ENCODE data around the gene TNPO3. TPM values are rescaled to one million over a fixed set of nuclear protein-coding genes. Genes with fewer than 3 reads are reported as not detected.

The TNPO3 gene
- total RNA-seq, 1 donor from 2014 or later: 56.2 TPM

DNA sequence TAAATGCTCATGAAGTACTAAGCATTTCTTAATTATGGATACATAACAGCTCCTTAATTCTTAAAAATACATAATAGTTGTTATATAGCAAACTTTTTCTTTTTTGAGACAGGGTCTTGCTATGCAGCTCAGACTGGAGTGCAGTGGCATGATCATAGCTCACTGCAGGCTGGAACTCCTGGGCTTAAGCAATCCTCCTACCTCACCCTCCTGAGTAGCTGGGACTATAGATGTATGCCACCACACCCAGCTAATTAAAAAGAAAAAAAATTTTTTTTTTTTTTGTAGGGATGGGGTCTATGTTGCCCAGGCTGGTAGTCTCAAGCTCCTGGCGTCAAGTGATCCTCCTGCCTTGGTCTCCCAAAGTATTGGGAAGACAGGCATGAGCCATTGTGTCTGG is 86.3 kb downstream of the TNPO3 start:
- Mint-ChIP-seq H3K9me3 (no peaks in the 10 kb centered on the region), H3K27me3 (no peaks in the 10 kb centered on the region), H3K4me1 (peaks cover 13% of the 10 kb centered on the region), H3K27ac (no peak overlapping the region), H3K4me3 (no peak overlapping the region), H3K36me3 (ENCODE audit: low read depth) (peaks cover 76% of the 10 kb centered on the region)
- POLR2A ChIA-PET: interaction anchor here (1.0 to 1.5 kb wide), 3 partner anchors 21 to 57 kb away, joined by 3 to 5 read pairs (median 5); no protein-coding TSS in a partner anchor
- no peak for TF ChIP-seq CTCF (IDR thresholded peaks at IDR 0.05)
- DNase-seq (no peak), ATAC-seq (ENCODE audit: low read depth) (no peak)
- CTCF ChIA-PET: no interaction called here
- intact Hi-C loops (cut with micrococcal nuclease): no loop called here

GRCh38 chr7:128963327-128963757 is 91.6 kb downstream of the TNPO3 start:
- ChIA-PET CTCF (interaction anchor here (0.6 to 1.6 kb wide), 4 partner anchors 23 to 254 kb away, joined by 3 to 6 read pairs (median 4); no protein-coding TSS in a partner anchor), POLR2A (interaction anchor here (0.5 to 4.2 kb wide), 11 partner anchors 9 to 261 kb away, joined by 3 to 57 read pairs (median 5); partner anchors contain the start of genes ATP6V1F and IRF5)
- Mint-ChIP-seq H3K9me3 (no peaks in the 10 kb centered on the region), H3K4me3 (peak overlapping the region; percentile 57), H3K36me3 (ENCODE audit: low read depth) (peaks cover 66% of the 10 kb centered on the region), H3K27me3 (no peaks in the 10 kb centered on the region), H3K27ac (peak overlapping the region; percentile 86), H3K4me1 (peaks cover 37% of the 10 kb centered on the region)
- ATAC-seq (ENCODE audit: low read depth): peak; percentile 91
- intact Hi-C loops (cut with micrococcal nuclease): loop anchor here (1.0 to 5.0 kb wide), 6 partner anchors 8 to 127 kb away; no protein-coding TSS in a partner anchor
- no peak for DNase-seq
- no peak for TF ChIP-seq CTCF (IDR thresholded peaks at IDR 0.05)

DNA sequence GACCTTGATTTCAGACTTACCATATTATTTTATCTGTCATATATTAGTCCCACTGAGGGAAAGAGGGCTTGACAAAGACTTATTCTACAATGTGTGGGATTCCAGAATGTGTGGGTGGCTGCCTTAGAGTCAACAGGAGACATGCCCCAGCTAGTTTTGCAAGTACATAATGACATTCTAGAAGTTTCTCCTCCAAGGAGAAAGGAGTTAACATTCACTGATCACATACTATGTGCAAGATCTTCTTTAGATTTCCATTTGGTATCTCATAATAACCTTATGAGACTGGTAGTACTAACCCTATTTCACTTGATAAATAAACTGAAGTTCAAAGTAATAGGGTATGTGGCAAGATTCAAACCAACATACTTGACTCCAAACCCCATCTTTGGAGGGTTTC is 92.0 kb downstream of the TNPO3 start:
- ChIA-PET POLR2A (interaction anchor here (0.5 to 4.2 kb wide), 10 partner anchors 9 to 261 kb away, joined by 3 to 57 read pairs (median 4); partner anchors contain the start of genes ATP6V1F and IRF5), CTCF (interaction anchor here (0.6 to 1.6 kb wide), 2 partner anchors 129 to 254 kb away, joined by 4 to 5 read pairs; no protein-coding TSS in a partner anchor)
- Mint-ChIP-seq H3K9me3 (no peaks in the 10 kb centered on the region), H3K36me3 (ENCODE audit: low read depth) (peaks cover 67% of the 10 kb centered on the region), H3K27me3 (no peaks in the 10 kb centered on the region), H3K4me3 (peak overlapping the region; percentile 57), H3K27ac (peak overlapping the region; percentile 86), H3K4me1 (peaks cover 37% of the 10 kb centered on the region)
- no peak for DNase-seq
- intact Hi-C loops (cut with micrococcal nuclease): loop anchor here (1.0 to 5.0 kb wide), 6 partner anchors 8 to 128 kb away; no protein-coding TSS in a partner anchor
- ATAC-seq (ENCODE audit: low read depth): peak; percentile 15
- TF ChIP-seq CTCF (IDR thresholded peaks at IDR 0.05): no peak

GRCh38 chr7:128961030-128961659 is 93.8 kb downstream of the TNPO3 start:
- TF ChIP-seq CTCF (IDR thresholded peaks at IDR 0.05): no peak
- peak overlapping the region; percentile 50 for H3K27ac Mint-ChIP-seq
- ChIA-PET POLR2A (interaction anchor here (4.2 kb wide), 1 partner anchor 21 kb away, joined by 57 read pairs; no protein-coding TSS in a partner anchor), CTCF (no interaction called here)
- DNase-seq (no peak), ATAC-seq (ENCODE audit: low read depth) (no peak)
- H3K9me3 Mint-ChIP-seq: no peaks in the 10 kb centered on the region
- H3K4me3 Mint-ChIP-seq: no peak overlapping the region
- intact Hi-C loops (cut with micrococcal nuclease): loop anchor here (5.0 kb wide), 1 partner anchor 46 kb away; no protein-coding TSS in a partner anchor
- peaks cover 68% of the 10 kb centered on the region for H3K36me3 Mint-ChIP-seq (ENCODE audit: low read depth)
- H3K4me1 Mint-ChIP-seq: peaks cover 43% of the 10 kb centered on the region
- no peaks in the 10 kb centered on the region for H3K27me3 Mint-ChIP-seq

- no peak for TF ChIP-seq CTCF (IDR thresholded peaks at IDR 0.05)
- intact Hi-C loops (cut with micrococcal nuclease): no loop called here
- no peak for DNase-seq
- no peaks in the 10 kb centered on the region for H3K9me3 Mint-ChIP-seq
- POLR2A ChIA-PET: interaction anchor here (3.4 kb wide), 2 partner anchors 11 to 19 kb away, joined by 10 to 19 read pairs; no protein-coding TSS in a partner anchor
- H3K36me3 Mint-ChIP-seq (ENCODE audit: low read depth): peaks cover 64% of the 10 kb centered on the region
- peaks cover 52% of the 10 kb centered on the region for H3K4me1 Mint-ChIP-seq
- ATAC-seq (ENCODE audit: low read depth): no peak
- no peaks in the 10 kb centered on the region for H3K27me3 Mint-ChIP-seq
- CTCF ChIA-PET: no interaction called here
- no peak overlapping the region for H3K27ac Mint-ChIP-seq
- no peak overlapping the region for H3K4me3 Mint-ChIP-seq
These were observed 95.6 kb downstream of the TNPO3 start for GRCh38 chr7:128959296-128959695.

All from activated B cell treated with CpG ODN at 0.5 μM for 24 hours (primary cell).